ENCODE data around the gene HEG1. TPM values are rescaled to one million over a fixed set of nuclear protein-coding genes. Genes with fewer than 3 reads are reported as not detected.

Gene HEG1
- total RNA-seq, 1 experiment from 2014 or later: 1.2 TPM

DNA sequence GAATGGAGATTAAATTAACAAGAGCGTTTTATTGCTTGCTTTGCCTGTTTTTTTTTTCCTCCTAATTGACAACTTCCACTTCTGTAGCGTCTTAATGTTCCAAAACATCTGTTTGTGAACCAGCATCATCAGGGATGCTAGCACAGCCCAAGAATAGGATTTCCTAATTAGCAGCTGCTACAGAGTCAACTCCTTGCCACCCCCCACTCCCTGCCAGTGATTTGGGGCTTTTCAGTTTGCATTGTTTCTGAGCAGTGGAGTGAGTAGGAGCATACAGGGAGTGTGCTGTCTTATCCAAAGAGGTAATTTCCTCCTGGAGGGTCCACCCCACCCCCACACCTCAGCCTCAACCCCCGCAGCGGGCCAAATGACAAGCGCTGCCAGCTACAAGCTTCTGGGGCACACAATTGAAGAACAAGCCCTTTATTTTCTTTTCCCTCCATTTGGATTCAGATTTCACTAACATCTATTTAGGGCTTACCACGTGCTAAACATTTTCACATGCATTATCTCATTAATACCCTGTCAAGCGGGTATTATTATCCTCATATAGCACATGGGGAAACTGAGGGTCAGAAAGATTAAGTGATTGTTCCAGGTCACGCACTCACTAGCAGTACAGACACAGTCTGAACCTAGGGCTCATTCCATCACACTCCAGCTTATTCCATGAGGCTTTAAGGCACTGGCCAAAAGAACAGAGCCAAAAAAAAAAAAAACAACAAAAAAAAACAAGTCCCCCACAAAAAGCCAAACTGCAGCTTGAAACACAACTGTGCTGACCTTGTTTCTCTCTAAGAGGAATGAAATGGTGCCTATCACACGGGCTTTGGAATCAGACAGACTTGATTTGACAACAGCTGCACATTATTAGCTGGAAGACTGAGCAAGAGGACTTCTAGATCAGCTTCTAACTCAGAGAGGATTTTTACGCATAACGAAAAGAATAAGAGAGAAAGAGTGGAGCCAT lies 16.4 kb downstream of the HEG1 start:
- Histone ChIP-seq H3F3A (ENCODE audit: low read length, unreplicated experiment) (no peaks in the 10 kb centered on the region), H3K4me3 (ENCODE audit: low read length) (no peak overlapping the region), H3K9ac (ENCODE audit: low read length) (no peak overlapping the region), H3K9me3 (ENCODE audit: low read length) (no peaks in the 10 kb centered on the region), H3K4me2 (ENCODE audit: low read length) (no peak overlapping the region), H3K27ac (ENCODE audit: low read length) (no peak overlapping the region), H3K4me1 (ENCODE audit: insufficient read depth, low read length) (no peaks in the 10 kb centered on the region), H2AFZ (ENCODE audit: low read length) (no peak overlapping the region), H4K20me1 (ENCODE audit: low read length) (no peaks in the 10 kb centered on the region), H3K9me2 (replicated peaks; ENCODE audit: low read length) (no peaks in the 10 kb centered on the region), H3K36me3 (ENCODE audit: low read depth, low read length) (no peaks in the 10 kb centered on the region), H3K79me2 (ENCODE audit: low read length) (no peaks in the 10 kb centered on the region), H3K27me3 (ENCODE audit: low read length) (no peaks in the 10 kb centered on the region)
- intact Hi-C loops (cut with micrococcal nuclease): no loop called here
- DNase-seq (no peak), ATAC-seq (no peak)
- TF ChIP-seq CTCF (conservative IDR thresholded peaks at IDR 0.05; ENCODE audit: low read depth, low read length) (no peak), EZH2 (IDR thresholded peaks at IDR 0.05; ENCODE audit: low read length, unreplicated experiment) (no peak), EZH2phosphoT487 (IDR thresholded peaks at IDR 0.05; ENCODE audit: borderline replicate concordance, low read length) (no peak)
- POLR2A ChIA-PET (ENCODE audit: unreplicated experiment): no interaction called here
- CTCF ChIA-PET: interaction anchor here (0.7 kb wide), 1 partner anchor 13 kb away, joined by 4 read pairs; no protein-coding TSS in a partner anchor
- no TSS peak for BruUV-seq (replicated peaks)

GRCh38 chr3:125037498-125038150 lies 18.2 kb downstream of the HEG1 start:
- POLR2A ChIA-PET (ENCODE audit: unreplicated experiment): no interaction called here
- H3K79me2 ChIP-seq (ENCODE audit: low read length): no peaks in the 10 kb centered on the region
- CTCF ChIA-PET: no interaction called here
- H3F3A ChIP-seq (ENCODE audit: low read length, unreplicated experiment): no peaks in the 10 kb centered on the region
- no peaks in the 10 kb centered on the region for H4K20me1 ChIP-seq (ENCODE audit: low read length)
- H3K4me3 ChIP-seq (ENCODE audit: low read length): no peak overlapping the region
- no peak overlapping the region for H3K4me2 ChIP-seq (ENCODE audit: low read length)
- H3K27me3 ChIP-seq (ENCODE audit: low read length): no peaks in the 10 kb centered on the region
- no peaks in the 10 kb centered on the region for H3K4me1 ChIP-seq (ENCODE audit: insufficient read depth, low read length)
- no peak overlapping the region for H3K9ac ChIP-seq (ENCODE audit: low read length)
- no peak for TF ChIP-seq CTCF (conservative IDR thresholded peaks at IDR 0.05; ENCODE audit: low read depth, low read length)
- TF ChIP-seq EZH2 (IDR thresholded peaks at IDR 0.05; ENCODE audit: low read length, unreplicated experiment): no peak
- no peak for TF ChIP-seq EZH2phosphoT487 (IDR thresholded peaks at IDR 0.05; ENCODE audit: borderline replicate concordance, low read length)
- DNase-seq (no peak), ATAC-seq (no peak)
- no peak overlapping the region for H3K27ac ChIP-seq (ENCODE audit: low read length)
- no peak overlapping the region for H2AFZ ChIP-seq (ENCODE audit: low read length)
- BruUV-seq (replicated peaks): no TSS peak
- no peaks in the 10 kb centered on the region for H3K9me2 ChIP-seq (replicated peaks; ENCODE audit: low read length)
- no peaks in the 10 kb centered on the region for H3K36me3 ChIP-seq (ENCODE audit: low read depth, low read length)
- no peaks in the 10 kb centered on the region for H3K9me3 ChIP-seq (ENCODE audit: low read length)
- intact Hi-C loops (cut with micrococcal nuclease): no loop called here
